GM19035 (cell line): Measurements from ENCODE around the gene STRN3.
"Not testable (repeated sequence)": the region's sequence is repeated elsewhere in the genome, so short reads cannot be mapped to it uniquely, and the experiment has no call there.

Experiments used
- ATAC-seq: cut with Tn5 transposase; IDR thresholded peaks from one replicate; pipeline ENCODE4 v1.9.1; 2021; ENCODE audit not compliant: unreplicated experiment

STRN3 gene

DNA sequence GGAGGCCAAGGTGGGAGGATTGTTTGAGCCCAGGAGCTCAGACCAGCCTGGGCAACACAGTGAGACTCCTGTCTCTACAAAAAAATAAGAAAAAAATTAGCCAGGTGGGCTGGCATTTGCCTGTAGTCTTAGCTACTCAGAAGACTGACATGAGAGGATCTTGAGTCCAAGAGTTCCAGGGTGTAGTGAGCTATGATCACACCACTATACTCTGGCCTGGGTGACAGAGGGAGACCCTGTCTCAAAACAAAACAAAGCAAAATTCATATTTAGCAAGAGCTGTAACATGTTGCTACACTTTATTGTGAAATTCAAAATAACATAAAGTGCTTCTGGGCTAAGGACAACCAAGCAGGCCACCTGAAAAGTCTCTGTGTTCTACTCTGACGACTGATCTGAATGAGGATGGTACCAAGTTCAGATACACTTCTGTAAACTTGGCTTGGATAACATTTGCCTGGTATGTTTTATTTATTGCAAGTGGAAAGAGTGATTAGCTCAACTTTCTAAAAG, 11.6 kb upstream of the STRN3 start:
- no peak for ATAC-seq

DNA sequence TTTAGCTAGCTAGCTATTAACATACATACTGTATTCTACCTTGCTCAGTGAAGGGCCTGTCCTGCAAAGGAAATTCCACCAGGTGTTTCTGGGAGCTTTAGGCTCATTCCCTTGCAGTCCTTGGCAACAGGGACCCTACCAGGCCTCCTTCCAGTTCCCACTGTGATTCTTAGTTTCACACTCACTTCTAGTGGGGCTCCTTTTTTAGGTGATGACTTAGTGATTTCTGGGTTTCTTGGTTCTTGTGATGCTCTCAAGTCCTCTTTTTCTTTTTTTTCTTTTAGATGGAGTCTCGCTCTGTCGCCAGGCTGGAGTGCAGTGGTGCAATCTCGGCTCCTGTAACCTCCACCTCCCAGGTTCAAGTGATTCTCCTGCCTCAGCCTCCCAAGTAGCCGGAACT, 10.4 kb upstream of the STRN3 start:
- no peak for ATAC-seq

- ATAC-seq = no peak
Measured at GRCh38 chr14:31030469-31030868, 4.3 kb upstream of the STRN3 start.

DNA sequence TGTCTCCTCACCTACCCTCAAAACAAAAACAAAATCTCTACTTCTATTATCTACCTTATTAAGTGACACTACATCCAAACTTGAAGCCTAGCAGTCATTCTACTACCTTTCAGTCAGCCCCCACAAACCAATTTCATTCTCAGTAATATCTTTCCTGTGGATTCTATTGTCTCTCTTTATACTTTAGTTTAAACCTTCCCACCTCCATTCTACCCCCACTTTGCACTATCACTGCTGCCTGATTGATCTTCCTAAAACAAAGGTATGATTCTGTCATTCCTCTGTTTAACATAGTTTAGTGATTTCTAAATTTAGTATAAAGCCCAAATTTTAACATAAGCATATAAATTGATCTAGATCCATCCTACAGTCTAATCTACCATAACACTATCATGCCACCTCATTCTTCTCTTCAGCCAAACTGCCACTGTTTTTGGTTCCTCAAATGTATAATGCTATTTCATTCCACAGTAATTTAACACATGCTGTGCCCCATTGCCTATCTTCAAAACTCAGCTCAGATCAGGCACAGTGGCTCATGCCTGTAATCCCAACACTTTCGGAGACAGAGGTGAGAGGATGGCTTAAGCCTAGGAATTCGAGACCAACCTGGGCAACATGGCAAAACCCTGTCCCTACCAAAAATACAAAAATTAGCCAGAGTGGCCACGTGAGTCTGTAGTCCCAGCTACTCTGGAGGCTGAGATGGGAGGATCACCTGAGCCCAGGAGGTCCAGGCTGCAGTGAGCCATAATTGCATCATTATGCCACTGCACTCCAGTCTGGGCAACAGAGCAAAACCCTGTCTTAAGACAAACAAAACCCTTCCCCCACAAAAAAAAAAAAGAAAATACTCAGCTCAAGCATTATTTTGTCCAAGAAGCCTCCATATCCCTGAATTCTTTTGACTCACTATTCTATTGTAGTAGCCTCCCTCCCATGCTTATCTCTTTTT, 3.1 kb upstream of the STRN3 start:
- ATAC-seq = no peak

- ATAC-seq = no peak
Measured at GRCh38 chr14:31027847-31028246, 1.7 kb upstream of the STRN3 start.

GRCh38 chr14:31026450-31027235, 464 bp upstream of the STRN3 start:
- peak; percentile 94 for ATAC-seq

DNA sequence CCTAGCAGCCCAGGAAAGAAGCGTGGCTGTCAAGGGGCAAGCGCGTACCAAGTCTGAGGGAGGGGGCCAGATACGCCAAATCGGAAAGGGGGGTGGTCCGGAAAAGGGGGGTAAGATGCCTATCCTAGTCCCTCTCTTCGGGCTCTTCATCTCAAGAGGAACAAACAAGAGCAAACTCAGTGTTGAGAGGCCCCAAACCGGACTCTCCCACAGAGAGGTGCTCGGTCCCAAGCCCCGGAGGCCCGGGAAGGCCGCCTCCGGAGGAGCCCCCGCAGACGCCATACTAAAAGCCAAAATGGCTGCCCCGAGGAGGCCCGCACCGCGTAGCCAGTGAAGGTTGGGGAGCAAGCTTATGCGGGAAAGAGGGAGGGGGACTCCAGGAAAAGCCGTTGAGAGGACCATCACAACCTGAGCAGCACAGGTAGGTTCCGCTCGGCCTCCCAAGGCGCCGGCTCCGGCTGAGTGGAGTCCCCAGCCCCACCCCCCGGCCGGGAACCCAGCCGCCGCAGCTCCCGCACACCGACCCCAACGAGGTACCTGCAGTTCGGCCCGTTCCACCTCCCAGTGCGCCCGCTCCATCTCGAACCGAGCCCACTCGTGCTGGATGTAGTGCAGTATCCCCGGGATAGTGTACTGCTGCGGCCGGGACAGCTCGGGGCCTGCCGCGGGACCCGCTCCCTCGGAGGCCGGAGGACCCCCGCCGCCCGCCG, 657 bp downstream of the STRN3 start, which contains the start of gene AP4S1:
TSS of gene AP4S1 (plus strand) at position 283 of the 710 bp plus-strand sequence. CDS start 40,548 bp downstream, outside the sequence.
- ATAC-seq = peak; percentile 24

GRCh38 chr14:31024577-31025366, 1.4 kb downstream of the STRN3 start:
- ATAC-seq = no peak

- no peak for ATAC-seq
Measured at GRCh38 chr14:31024010-31024480, 2.1 kb downstream of the STRN3 start.

DNA sequence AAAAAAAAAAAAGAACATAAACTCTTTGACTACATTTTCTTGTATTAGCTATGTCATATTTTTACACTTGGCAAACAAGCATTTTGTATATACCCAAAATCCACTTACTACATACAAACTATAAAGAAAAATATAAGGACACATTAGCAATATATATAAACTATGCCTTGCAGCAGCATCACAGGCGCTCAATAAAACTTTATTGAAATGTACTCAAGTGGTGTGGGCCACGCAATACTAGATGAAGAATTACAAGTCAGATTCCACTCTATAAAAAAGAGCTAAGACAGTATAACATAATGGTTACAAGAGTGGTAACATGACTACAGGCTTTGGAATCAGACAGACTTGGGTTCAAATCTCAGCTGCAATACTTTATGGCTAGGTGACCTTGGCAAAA, 3.8 kb downstream of the STRN3 start:
- ATAC-seq = no peak

DNA sequence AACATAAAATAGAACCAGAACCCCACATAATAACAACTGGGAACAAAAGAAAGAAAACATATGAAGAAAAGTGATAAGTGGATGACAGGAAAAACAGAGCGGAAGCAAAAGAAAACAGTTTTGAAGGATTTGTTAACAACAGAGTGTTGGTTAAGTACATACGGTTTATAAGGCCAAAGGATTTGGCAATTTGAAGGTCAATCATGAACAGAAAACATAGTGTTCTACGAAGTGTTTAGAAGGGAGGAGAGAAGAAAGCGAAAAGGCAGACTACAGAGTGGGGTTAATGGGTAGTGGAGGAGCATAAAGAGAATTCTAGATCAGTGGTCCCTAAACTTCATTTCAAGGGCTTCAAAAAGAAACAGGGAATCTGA, 4.6 kb downstream of the STRN3 start:
- ATAC-seq = no peak

DNA sequence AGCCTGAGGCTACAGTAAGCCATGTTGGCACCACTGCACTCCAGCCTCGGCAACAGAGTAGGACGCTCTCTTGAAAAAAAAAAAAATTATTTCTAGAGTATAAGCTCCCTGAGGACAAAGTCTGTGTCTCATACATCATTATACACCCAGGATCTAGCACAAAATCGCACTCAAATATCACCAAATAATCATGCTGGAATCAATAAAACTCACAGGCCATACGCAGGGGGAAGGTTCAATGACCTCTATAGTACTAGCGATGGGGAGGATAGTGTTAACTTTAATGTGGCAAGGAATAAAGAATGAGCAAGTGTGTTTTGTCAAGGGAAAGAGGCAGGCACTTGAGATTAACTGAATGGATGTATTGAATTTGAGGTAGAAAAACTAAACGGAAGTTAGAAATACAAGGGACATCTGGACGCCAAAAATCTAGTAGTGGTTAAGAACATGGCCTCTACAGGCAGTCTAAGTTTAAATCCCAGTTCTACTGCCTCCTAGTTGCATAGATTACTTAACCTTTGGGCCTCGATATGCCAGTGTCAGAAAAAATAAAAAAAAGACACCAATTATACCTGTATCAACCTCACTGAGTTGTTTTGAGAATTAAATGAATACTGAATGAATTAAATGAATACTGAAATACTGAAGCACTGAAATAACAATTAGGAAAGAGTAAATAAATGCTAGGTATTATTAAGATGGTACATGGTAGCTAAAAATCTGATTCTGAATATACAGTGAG, 5.2 kb downstream of the STRN3 start:
- ATAC-seq = no peak

GRCh38 chr14:31018057-31018645, 8.0 kb downstream of the STRN3 start:
- ATAC-seq = no peak

DNA sequence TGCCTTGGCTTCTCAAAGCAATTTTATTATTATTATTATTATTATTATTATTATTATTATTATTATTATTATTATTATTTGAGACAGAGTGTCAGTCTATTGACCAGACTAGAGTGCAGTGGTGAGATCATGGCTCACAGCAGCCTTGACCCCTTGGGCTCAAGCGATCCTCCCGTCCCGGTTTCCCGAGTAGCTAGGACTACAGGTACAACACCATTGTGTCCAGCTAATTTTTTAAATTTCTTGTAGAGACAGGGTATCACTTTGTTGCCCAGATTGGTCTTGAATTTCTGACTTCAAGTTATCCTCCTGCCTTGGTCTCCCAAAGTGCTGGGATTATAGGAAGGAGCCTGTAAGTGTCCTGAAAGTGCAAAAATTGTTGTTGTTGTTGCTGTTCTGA, 12.3 kb downstream of the STRN3 start:
- ATAC-seq = no peak

GRCh38 chr14:31010935-31011334, 15.2 kb downstream of the STRN3 start:
- no peak for ATAC-seq

DNA sequence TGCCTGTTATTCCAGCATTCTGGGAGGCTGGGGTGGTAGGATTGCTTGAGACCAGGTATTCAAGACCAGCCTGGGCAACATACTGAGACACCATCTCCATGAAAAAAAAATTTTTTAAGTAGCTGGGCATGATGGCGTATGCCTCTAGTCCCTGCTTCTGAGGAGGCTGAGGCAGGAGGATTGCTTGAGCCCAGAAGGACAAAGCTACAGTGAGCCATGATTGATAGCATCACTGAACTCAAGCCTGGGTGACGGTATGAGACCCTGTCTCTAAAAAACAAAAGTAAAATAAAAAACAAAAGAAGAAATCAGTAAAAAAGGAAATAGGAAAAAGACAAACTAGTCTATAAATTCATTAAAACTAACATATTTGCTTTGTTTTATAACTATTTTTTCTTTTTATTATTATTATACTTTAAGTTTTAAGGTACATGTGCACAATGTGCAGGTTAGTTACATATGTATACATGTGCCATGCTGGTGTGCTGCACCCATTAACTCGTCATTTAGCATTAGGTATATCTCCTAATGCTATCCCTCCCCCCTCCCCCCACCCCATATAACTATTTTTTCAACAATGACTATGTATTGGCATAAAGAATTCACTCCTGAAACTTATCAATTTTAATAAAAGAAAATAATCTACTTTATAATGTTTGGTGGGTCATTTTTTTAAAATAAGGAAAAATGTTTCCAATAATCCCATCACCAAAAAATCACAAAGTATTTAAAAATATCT, 16.2 kb downstream of the STRN3 start:
- ATAC-seq = no peak

DNA sequence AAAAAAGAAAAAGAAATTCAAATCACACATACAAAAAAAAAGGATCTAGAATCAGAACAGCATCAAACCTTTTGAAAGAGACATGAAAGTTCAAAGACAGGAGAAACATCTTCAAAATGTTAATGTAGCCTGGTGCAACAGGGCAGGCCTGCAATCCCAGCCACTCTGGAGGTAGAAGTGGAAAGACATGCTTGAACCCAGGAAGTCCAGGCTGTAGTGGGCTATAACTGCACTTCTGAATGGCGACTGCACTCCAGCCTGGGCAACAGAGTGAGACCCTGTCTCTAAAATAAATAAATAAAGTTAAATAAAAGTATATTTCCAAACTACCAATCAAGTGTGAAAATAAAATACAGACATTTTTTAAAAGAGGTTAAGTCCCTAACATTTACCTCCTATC, 19.5 kb downstream of the STRN3 start:
- ATAC-seq = no peak

DNA sequence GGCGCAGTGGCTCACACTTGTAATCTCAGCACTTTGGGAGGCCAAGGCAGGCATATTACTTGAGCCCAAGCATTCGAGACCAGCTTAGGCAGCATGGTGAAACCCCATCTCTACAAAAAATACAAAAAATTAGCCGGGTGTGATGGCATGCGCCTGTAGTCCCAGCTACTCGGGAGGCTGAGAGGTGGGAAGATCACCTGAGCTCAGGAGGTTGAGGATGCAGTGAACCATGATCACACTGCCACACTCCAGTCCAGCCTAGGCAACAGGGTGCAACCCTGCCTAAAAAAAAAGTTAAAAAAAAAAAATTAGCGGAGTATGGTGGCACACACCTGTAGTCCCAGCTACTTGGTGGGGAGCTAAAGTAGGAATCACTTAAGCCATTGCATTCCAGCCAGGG, 22.2 kb downstream of the STRN3 start:
- ATAC-seq = not testable (repeated sequence)
